Astrocyte (in vitro differentiated cells and primary cell): ENCODE results near the gene ZDHHC14.

ENCODE experiments used
- CTCF ChIP-seq: IDR thresholded peaks from 2 replicates; pipeline ENCODE4 v1.5.1; 2011; ENCODE audit warnings: low read depth, mild to moderate bottlenecking, inconsistent platforms, low read length, moderate library complexity; ENCODE audit not compliant: insufficient read depth
- EZH2 ChIP-seq: IDR thresholded peaks from 2 replicates; pipeline ENCODE4 v1.6.1; 2012; ENCODE audit warnings: mild to moderate bottlenecking, low read length, inconsistent platforms; ENCODE audit not compliant: insufficient read depth

GRCh38 chr6:157682856-157683481, 302.0 kb downstream of the ZDHHC14 start:
- no peak for TF ChIP-seq CTCF
- no peak for TF ChIP-seq EZH2
